LNCAP (cell line): ENCODE measurements around the gene COA8.

Source experiments
- TF ChIP-seq, protein P1 (sequence below): fragments of 450-650 bp; IDR thresholded peaks from 2 replicates; pipeline ENCODE4 v1.5.1; 2017; ENCODE audit warnings: mild to moderate bottlenecking

Gene COA8

DNA sequence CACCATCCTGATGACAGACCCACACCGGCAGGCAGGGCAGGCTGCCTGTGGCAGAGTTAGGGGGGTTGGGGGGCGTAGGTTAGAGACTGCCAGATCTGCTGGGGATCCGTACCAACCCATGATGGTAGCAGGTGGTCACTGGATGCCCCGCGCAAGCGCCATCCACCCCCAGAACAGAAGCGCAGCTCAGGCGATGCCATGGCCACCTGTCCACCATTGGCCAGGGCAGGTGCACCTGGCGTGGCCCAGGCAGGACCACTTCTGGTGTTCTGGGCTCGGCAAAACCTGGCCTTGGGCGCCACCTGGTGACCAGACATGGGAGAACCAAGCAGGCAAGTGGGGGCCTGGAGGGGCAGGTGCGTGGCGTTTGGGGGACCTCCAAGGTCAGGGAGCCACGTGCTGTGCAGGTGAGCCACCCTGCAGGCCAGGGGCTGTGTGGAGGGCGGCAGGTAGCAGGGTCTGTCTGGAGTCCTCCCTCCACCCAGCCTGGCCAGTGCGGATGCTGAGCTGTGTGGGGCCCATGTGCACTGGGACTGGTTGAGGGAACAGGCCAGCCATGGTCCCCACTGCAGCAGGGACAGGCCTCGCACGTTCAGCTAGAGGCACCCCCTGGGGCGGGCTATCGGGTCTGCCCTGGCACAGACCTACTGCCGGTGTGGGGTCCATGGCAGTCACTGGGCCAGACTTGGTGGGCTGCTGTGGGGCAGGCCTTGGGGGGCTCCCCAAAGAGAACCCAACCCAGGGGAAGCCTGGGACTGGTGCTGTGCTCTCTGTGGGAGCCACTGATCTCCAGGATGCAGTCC, 15.9 kb upstream of the COA8 start:
- TF ChIP-seq, protein P1, sequence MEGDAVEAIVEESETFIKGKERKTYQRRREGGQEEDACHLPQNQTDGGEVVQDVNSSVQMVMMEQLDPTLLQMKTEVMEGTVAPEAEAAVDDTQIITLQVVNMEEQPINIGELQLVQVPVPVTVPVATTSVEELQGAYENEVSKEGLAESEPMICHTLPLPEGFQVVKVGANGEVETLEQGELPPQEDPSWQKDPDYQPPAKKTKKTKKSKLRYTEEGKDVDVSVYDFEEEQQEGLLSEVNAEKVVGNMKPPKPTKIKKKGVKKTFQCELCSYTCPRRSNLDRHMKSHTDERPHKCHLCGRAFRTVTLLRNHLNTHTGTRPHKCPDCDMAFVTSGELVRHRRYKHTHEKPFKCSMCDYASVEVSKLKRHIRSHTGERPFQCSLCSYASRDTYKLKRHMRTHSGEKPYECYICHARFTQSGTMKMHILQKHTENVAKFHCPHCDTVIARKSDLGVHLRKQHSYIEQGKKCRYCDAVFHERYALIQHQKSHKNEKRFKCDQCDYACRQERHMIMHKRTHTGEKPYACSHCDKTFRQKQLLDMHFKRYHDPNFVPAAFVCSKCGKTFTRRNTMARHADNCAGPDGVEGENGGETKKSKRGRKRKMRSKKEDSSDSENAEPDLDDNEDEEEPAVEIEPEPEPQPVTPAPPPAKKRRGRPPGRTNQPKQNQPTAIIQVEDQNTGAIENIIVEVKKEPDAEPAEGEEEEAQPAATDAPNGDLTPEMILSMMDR: peak; percentile 97

GRCh38 chr14:103547455-103547940, 15.3 kb upstream of the COA8 start:
- TF ChIP-seq, protein P1: no peak

GRCh38 chr14:103547941-103548462, 14.8 kb upstream of the COA8 start:
- TF ChIP-seq, protein P1: no peak

DNA sequence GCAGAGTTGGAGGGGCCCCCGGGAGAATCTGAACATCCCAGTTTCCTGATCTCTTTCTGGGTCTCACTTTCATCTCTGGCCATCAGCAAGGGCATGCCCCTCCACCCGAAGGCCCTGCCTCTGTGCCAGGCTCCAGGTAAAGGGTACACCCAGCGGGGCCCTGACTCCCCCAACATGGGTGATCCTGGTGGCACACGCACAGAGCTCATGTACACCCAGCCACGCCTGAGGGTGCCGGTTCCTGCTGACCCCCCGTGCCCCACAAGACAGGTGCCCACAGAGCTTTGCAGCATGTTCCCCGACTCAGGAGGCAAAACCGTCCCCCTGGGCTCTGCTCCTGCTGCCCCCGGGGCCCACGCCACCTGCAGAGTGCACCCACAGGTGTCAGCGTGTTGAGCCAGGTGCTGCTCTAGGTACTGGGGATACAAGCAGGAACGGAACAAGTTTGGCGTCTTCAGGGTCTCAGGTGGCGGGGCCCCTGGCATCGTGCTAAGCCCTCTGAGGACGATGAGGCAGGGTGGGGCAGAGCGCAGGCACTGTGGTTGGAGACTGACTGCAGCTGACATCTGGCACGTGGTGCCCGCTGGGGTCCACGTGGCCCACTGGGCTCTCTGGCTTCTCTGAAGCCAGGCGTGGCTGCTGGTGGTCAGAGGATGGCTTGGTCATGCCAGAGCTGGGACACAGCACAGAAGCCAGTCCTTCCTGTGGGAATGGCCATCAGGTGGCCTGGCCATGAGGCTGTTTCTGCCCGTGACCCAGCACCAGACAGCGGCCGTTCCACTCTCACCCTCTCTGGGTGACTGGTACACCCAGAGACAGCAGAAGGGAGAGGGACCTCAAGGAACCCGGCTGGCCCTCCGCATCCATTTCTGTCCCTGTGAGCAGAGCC, 14.1 kb upstream of the COA8 start:
- TF ChIP-seq, protein P1: no peak

GRCh38 chr14:103549361-103550311, 13.1 kb upstream of the COA8 start:
- TF ChIP-seq, protein P1: no peak

DNA sequence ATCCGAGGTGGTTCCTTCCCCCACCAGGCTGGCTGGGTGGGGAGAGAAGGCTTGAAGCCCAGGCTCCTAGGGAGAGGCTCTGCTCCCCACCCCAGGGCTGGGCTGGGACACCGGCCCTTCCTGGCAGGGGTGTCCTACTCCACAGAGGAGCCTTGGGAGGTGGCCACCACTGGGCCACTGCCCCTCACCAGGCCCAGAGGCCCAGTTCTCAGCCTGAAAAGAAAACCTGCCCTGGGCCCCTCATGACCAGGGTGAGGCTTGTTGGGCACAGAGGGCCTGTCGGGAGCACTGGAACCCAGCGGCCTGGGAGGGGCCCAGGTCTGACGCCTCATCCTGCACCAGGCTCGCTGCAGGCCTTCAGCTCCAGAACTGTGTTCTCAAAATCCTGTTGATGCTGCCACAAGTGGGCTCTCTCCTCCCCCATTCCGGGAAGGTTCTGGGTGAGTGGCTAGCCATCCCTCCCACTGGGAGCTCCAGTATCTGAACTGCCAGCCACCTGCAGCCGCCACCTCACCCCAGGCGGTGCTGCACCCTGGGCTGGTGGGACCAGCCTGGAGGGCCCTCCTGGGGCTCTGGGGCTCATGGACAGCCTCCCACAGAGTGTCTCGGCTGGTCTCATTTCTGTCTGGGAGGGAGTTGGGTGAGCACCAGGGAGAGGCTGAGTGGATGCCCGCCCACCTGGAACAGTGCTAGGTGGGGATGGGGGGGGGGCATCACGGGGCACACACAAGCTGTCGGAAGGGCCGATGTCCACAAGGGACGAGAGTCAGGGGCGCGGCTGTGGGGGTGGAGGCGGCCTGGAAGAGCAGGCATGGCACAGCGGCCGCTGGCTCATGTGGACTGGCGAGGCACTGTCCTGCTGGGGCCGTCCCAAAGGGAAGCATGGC, 12.1 kb upstream of the COA8 start:
- TF ChIP-seq, protein P1: no peak
